ENCODE results near the gene MSI2.

MSI2 gene

DNA sequence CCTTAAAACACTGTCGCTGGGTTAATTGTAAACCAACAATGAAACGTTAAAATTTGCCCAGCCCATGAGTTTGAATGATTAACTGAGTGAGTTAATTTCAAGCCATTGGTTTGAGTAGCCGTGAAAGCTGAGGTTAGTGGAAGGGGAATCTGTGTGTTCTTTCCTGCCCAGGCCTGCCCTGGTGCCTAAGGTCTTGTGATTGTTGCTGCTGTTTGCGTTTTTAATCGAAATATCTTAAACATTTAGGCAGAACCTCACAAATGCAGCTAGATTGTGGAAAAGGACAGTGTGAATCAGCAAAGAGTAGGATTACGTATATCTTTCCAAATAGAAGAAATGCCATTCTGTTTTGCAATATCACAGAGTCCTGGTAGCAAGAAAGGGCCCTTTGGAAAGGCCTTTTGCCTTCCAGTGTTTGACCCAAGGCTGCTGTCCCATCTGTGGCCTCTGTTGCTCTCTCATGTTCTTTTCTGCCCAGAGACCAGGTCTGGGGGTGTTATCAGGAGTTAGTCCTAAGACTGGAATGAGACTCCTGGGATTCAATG lies 113.8 kb downstream of the MSI2 start:
- DNase-seq (ENCODE audit: low read depth): peak; percentile 53

DNA sequence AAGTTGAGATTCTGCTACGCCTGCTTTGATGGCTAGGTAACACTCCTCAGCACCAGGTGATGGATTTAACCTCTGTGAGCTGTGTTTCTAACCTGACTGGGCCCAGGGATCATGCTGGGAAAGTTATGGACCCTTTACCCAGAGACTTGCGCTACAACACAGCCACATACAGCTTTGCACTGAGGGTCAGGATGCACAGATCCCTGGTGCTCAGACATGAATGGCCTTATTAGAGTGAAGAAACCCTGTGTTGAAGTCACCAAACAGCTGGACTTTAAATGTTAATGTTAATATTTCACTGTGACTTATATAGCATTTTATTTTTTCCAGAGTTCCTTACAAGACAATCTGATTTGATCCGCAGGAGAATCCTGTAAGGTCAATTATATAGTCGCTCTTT lies 114.3 kb downstream of the MSI2 start:
- no peak for DNase-seq (ENCODE audit: low read depth)

DNA sequence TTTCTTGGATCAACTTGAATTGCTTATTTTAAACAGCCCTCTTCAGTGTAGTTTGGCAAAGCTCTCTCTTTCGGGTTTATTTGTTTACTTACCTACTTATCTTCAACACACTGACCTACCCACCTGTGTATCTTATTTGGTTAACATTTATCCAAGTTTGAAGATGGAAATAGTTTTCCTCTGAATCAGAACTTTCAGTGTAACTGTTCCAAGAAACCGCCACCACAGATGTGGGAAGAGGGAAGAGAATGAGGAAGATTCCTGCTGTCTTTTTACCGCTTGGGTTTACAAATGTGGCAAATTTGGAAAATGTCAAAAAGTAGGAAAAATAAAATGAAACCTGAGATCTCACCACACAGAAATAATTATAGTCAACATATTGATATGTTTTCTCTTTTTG lies 115.8 kb downstream of the MSI2 start:
- peak; percentile 19 for DNase-seq (ENCODE audit: low read depth)

- no peak for DNase-seq (ENCODE audit: low read depth)
These were observed 116.7 kb downstream of the MSI2 start for GRCh38 chr17:57373048-57373447.

GRCh38 chr17:57373756-57374155 lies 117.4 kb downstream of the MSI2 start:
- DNase-seq (ENCODE audit: low read depth): no peak

- DNase-seq (ENCODE audit: low read depth): no peak
These were observed 118.9 kb downstream of the MSI2 start for GRCh38 chr17:57375040-57375769.

DNA sequence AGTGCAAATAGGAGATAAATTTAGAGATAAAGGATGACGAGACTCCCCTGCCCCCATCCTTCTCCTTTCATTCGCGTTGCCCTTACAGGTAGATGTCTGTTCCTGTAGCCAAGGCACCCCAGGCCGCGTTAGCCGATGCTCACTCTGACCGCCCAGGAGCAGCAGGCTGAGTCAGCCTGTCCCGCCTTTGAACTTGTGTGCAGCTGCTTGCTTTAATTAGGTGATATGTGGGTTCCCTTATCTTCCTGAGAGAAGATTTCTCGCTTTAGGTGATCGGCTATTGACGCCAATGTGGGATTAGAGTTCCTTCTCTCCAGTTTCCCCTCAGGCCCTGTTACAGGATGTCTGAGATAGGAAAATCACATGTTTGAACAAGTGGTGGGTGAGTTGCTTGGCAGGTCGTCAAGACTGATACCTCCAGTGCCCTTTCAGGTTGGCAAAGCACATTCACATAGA lies 119.5 kb downstream of the MSI2 start:
- DNase-seq (ENCODE audit: low read depth): no peak

DNA sequence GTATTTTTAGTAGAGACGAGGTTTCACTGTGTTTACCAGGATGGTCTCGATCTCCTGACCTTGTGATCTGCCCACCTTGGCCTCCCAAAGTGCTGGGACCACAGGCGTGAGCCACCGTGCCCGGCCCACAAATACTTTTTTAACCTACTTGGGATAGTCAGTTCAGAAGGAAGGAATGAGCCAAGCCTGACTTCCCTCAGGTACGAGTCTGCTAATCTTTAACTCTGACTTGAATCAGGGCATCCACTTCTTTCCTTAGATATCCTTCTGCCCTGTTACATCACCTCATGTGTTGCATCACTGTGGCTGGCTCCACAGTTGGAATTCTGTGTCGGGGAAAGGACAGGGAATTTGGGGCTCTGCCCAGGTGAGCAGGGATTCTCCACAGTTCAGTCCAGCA lies 120.8 kb downstream of the MSI2 start:
- no peak for DNase-seq (ENCODE audit: low read depth)

GRCh38 chr17:57379237-57379894 lies 123.0 kb downstream of the MSI2 start:
- DNase-seq (ENCODE audit: low read depth): no peak

DNA sequence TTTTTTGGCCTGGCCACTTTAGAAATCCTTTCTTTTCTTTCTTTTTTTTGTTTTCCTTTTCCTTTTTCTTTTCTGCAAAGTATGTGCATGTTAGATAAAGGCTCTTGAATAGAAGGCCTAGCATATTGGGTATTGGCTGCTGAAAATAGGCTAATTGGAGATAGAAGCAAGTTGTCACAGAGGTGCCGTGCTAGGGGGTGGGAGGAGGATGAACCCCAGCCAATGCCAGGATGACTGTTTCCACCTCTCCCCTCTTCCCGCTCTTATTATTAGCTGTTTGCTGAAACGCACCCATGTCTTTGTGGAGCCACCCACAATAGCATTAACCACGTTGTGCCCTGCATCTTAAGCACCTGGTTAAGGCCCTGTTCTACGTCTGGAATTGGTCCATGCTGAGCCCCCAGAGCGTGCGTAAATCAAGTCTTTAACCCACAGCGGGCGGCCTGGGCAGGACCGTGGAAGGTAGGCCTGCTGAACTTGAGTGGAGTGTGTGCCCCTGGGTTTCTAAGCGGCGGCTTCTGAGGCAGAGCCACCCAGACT lies 123.6 kb downstream of the MSI2 start:
- DNase-seq (ENCODE audit: low read depth): no peak

- no peak for DNase-seq (ENCODE audit: low read depth)
These were observed 125.2 kb downstream of the MSI2 start for GRCh38 chr17:57381498-57381897.

DNA sequence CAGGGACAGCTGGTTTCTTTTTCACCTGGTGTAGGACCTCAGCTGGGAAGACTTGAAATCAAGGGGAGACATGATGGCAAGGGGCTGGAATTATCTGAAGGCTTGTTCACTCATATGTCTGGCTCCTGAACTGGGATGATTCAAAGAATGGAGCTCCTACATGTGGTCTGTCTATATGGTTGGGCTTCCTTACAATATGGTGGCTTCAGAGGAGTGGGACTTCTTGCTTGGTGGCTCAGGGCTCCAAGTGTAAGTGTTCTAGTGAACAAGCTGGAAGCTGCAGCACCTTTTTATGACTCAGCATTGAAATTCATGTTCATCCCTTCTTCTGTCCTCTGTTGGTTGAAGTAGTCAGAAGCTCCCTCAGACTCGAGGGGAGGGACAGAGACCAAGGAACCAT lies 127.9 kb downstream of the MSI2 start:
- DNase-seq (ENCODE audit: low read depth): no peak

DNA sequence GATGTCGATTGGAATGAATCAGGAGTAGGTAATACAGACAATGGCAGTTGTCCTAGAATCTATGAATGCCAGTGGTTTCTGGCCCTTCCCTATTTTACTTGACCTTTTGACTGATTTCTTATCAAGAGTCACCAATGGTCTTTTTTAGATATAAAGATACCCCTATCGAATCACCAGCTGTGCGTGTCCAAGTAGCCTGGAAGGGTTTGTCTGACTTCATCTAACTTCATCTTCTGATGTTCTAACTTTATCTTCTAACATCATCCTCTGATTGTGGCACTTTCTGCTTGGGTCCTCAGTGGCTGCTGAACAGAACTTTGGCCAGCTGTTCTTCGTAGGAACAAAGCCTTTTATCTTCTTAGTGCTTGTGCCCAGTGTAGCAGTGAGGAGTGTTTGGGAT lies 129.7 kb downstream of the MSI2 start:
- no peak for DNase-seq (ENCODE audit: low read depth)

DNA sequence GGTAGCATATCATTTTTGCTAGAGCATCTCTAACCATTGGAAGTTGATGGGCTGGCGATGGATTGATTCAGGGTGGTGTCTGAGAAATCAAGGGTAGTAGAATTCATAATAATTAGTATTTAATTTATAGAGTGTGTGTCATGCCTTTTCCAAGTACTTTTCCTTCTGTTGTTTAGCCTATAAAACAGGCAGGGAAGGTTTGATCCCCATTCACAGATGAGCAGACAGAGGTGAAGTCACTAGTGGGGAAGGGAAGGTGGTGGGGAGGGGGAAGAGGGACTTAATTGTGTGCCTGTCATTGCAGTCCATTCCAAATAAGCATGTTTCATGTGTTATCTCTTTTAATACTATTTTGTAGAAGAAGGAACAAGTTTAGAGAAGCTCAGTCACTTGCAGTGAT lies 131.3 kb downstream of the MSI2 start:
- DNase-seq (ENCODE audit: low read depth): no peak

GRCh38 chr17:57388131-57388725 lies 131.9 kb downstream of the MSI2 start:
- no peak for DNase-seq (ENCODE audit: low read depth)

GRCh38 chr17:57389473-57389872 lies 133.2 kb downstream of the MSI2 start:
- DNase-seq (ENCODE audit: low read depth): no peak

- no peak for DNase-seq (ENCODE audit: low read depth)
These were observed 134.9 kb downstream of the MSI2 start for GRCh38 chr17:57391076-57391825.

DNA sequence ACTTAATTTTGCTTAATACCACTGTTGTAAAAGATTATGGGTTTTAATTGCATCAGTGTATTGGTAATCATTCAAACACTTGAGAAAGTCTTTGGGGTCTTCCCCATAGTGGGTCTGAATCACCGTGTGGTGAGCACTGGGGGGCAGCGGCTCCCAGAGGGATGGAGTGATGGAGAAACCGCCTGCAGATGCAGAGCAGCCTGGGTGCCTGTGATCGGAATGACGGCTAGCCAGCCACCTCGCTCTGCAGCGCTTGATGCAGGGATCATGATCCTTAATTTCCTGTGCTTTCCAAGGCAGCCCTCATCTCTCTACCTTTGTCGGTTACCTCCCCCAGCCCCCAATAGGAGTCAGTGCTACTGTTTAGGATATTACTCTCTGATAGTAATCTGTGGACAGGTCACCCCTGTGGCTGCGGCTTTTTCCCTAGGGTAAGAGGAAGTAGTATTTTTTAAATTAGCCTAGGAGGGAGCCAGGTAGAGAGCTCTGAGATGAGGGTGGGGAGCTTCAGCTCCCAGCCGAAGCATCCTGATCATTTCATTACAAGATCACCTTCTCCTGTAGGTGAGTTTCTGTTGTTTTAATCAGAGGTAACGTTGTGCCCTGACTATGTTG lies 135.6 kb downstream of the MSI2 start:
- no peak for DNase-seq (ENCODE audit: low read depth)

GRCh38 chr17:57393368-57393767 lies 137.0 kb downstream of the MSI2 start:
- no peak for DNase-seq (ENCODE audit: low read depth)

- DNase-seq (ENCODE audit: low read depth): no peak
These were observed 138.1 kb downstream of the MSI2 start for GRCh38 chr17:57394375-57394774.

- no peak for DNase-seq (ENCODE audit: low read depth)
These were observed 139.5 kb downstream of the MSI2 start for GRCh38 chr17:57395721-57396321.
